Neural cell (in vitro differentiated cells): Measurements from ENCODE around the gene ANP32B. TPM values are rescaled to one million over a fixed set of nuclear protein-coding genes. Genes with fewer than 3 reads are reported as not detected.

Experiments
- H2AFZ ChIP-seq: fragments of 200-600, 300-800 bp; sonication (generic), shearing (Covaris generic); 2 replicates; pipeline ENCODE4 v1.6.0; 2014; ENCODE audit warnings: low read depth, mild to moderate bottlenecking, antibody characterized with exemption, low read length, moderate library complexity
- H3F3A ChIP-seq: fragments of 200-600 bp; shearing (Covaris generic); 2 replicates; pipeline ENCODE4 v1.6.1; 2016; ENCODE audit warnings: mild to moderate bottlenecking, moderate library complexity, mixed read lengths, antibody characterized with exemption, low read length; ENCODE audit not compliant: insufficient read depth, poor library complexity, severe bottlenecking
- H3K27ac ChIP-seq: fragments of 200-600, 300-800 bp; sonication (generic), shearing (Covaris generic); 2 replicates; pipeline ENCODE4 v1.5.1; 2014; ENCODE audit warnings: mild to moderate bottlenecking, low read length, moderate library complexity
- H3K27me3 ChIP-seq: fragments of 300-800, 200-600 bp; sonication (generic), shearing (Covaris generic); 2 replicates; pipeline ENCODE4 v1.6.0; 2014; ENCODE audit warnings: mild to moderate bottlenecking, low read depth, low read length, moderate library complexity; ENCODE audit not compliant: insufficient read depth
- H3K36me3 ChIP-seq: fragments of 300-800, 200-600 bp; sonication (generic), shearing (Covaris generic); 2 replicates; pipeline ENCODE4 v1.5.1; 2014; ENCODE audit warnings: mild to moderate bottlenecking, antibody characterized with exemption, low read length, moderate library complexity; ENCODE audit not compliant: insufficient read depth
- H3K4me2 ChIP-seq: fragments of 300-800, 200-600 bp; sonication (generic), shearing (Covaris generic); 2 replicates; pipeline ENCODE4 v1.6.0; 2014; ENCODE audit warnings: mild to moderate bottlenecking, low read length
- H3K4me3 ChIP-seq: fragments of 300-800, 200-600 bp; sonication (generic), shearing (Covaris generic); 2 replicates; pipeline ENCODE4 v1.5.1; 2014; ENCODE audit warnings: mild to moderate bottlenecking, low read length, moderate library complexity
- H3K79me2 ChIP-seq: fragments of 200-600 bp; shearing (Covaris generic); replicated peaks from 2 replicates; pipeline ENCODE4 v1.6.0; 2014; ENCODE audit warnings: mild to moderate bottlenecking, low read length, moderate library complexity; ENCODE audit not compliant: insufficient read depth
- H3K9ac ChIP-seq: fragments of 300-800, 200-600 bp; sonication (generic), shearing (Covaris generic); 2 replicates; pipeline ENCODE4 v1.6.1; 2016; ENCODE audit warnings: mild to moderate bottlenecking, low read length, mixed read lengths
- H3K9me2 ChIP-seq: fragments of 200-600 bp; shearing (Covaris generic); 2 replicates; pipeline ENCODE4 v1.6.1; 2016; ENCODE audit warnings: mild to moderate bottlenecking, low read length, mixed read lengths; ENCODE audit not compliant: insufficient read depth
- H3K9me3 ChIP-seq: fragments of 200-600, 300-800 bp; sonication (generic), shearing (Covaris generic); 2 replicates; pipeline ENCODE4 v1.6.1; 2016; ENCODE audit warnings: mild to moderate bottlenecking, mixed run types, low read length, moderate library complexity, mixed read lengths
- H4K20me1 ChIP-seq: fragments of 200-600 bp; shearing (Covaris generic); 2 replicates; pipeline ENCODE4 v1.6.1; 2016; ENCODE audit warnings: mild to moderate bottlenecking, mixed run types; ENCODE audit not compliant: insufficient read depth
- CTCF ChIP-seq: fragments of 450-650 bp; IDR thresholded peaks from 2 replicates; pipeline ENCODE4 v1.5.1; 2014; ENCODE audit warnings: antibody characterized with exemption, mild to moderate bottlenecking, moderate library complexity; ENCODE audit not compliant: poor library complexity, severe bottlenecking
- EZH2 ChIP-seq: fragments of 200-600, 300-800 bp; shearing (Covaris generic), sonication (generic); IDR thresholded peaks from 2 replicates; pipeline ENCODE4 v1.6.1; 2014; ENCODE audit warnings: antibody characterized with exemption, low read length, borderline replicate concordance, mild to moderate bottlenecking; ENCODE audit not compliant: insufficient read depth, poor library complexity, severe bottlenecking
- MXI1 ChIP-seq: fragments of 450-650 bp; conservative IDR thresholded peaks from 2 replicates; pipeline ENCODE4 v1.6.1; 2014; ENCODE audit warnings: antibody characterized with exemption, mild to moderate bottlenecking; ENCODE audit not compliant: poor library complexity, severe bottlenecking
- POLR2AphosphoS5 ChIP-seq: IDR thresholded peaks from 2 replicates; pipeline ENCODE4 v1.6.1; 2012
- RAD21 ChIP-seq: fragments of 450-650 bp; conservative IDR thresholded peaks from 2 replicates; pipeline ENCODE4 v1.6.1; 2014; ENCODE audit warnings: antibody characterized with exemption, mild to moderate bottlenecking, moderate library complexity
- REST ChIP-seq: IDR thresholded peaks from 2 replicates; pipeline ENCODE4 v1.6.1; 2012; ENCODE audit warnings: borderline replicate concordance
- SMC3 ChIP-seq: fragments of 450-650 bp; conservative IDR thresholded peaks from 2 replicates; pipeline ENCODE4 v1.6.1; 2014; ENCODE audit warnings: antibody characterized with exemption, mild to moderate bottlenecking, moderate library complexity; ENCODE audit not compliant: poor library complexity
- TAF1 ChIP-seq: IDR thresholded peaks from 2 replicates; pipeline ENCODE4 v1.6.1; 2012; ENCODE audit warnings: low read depth
- polyA plus RNA-seq: library from polyadenylated mRNA; depleted of rRNA; stranded (reverse); fragments of >200 nt; gene quantifications from 2 replicates; pipeline ENCODE4 v1.2.3, GENCODE V29; 2014

The ANP32B gene
- polyA plus RNA-seq, 1 donor from 2014 or later, result 4.1 TPM

- H3K9ac ChIP-seq, result peak overlapping the region; percentile 82
These were observed 1.3 kb downstream of the ANP32B start for GRCh38 chr9:97984188-97985057.

GRCh38 chr9:97985058-97985861 is 2.1 kb downstream of the ANP32B start:
- no peak for TF ChIP-seq REST
- TF ChIP-seq TAF1, result no peak
- no peak for TF ChIP-seq SMC3
- TF ChIP-seq CTCF, result no peak
- TF ChIP-seq MXI1, result no peak
- no peak for TF ChIP-seq RAD21
- no peak for TF ChIP-seq EZH2
- no peak for TF ChIP-seq POLR2AphosphoS5
- Histone ChIP-seq H3K4me2 (no peak overlapping the region), H3K36me3 (no peaks in the 10 kb centered on the region), H3F3A (no peaks in the 10 kb centered on the region), H3K27me3 (peaks cover 10% of the 10 kb centered on the region), H3K27ac (no peak overlapping the region), H3K9me3 (no peaks in the 10 kb centered on the region), H3K9me2 (no peaks in the 10 kb centered on the region), H3K9ac (peak overlapping the region; percentile 82), H3K79me2 (peaks cover 54% of the 10 kb centered on the region), H3K4me3 (peak overlapping the region; percentile 85), H4K20me1 (no peaks in the 10 kb centered on the region), H2AFZ (no peak overlapping the region)

More at GRCh38 chr9:97984188-97985057, 1.3 kb downstream of the ANP32B start:
- H3K4me2 ChIP-seq, result no peak overlapping the region
- H3K9me3 ChIP-seq, result no peaks in the 10 kb centered on the region
- H3K27me3 ChIP-seq, result peaks cover 13% of the 10 kb centered on the region
- no peaks in the 10 kb centered on the region for H3K9me2 ChIP-seq
- peaks cover 45% of the 10 kb centered on the region for H3K79me2 ChIP-seq
- TF ChIP-seq SMC3 (no peak), CTCF (peak; percentile 2), POLR2AphosphoS5 (peak; percentile 46)
- H4K20me1 ChIP-seq, result no peaks in the 10 kb centered on the region
- no peaks in the 10 kb centered on the region for H3F3A ChIP-seq
- peak overlapping the region; percentile 85 for H3K4me3 ChIP-seq
- peak overlapping the region; percentile 62 for H3K27ac ChIP-seq
- no peaks in the 10 kb centered on the region for H3K36me3 ChIP-seq
- no peak overlapping the region for H2AFZ ChIP-seq
